ENCODE data around the gene PRKD1. TPM values are rescaled to one million over a fixed set of nuclear protein-coding genes. Genes with fewer than 3 reads are reported as not detected.

The PRKD1 gene
- total and polyA plus RNA-seq, 2 experiments from 2014 or later = 7.5 to 16.5 TPM

DNA sequence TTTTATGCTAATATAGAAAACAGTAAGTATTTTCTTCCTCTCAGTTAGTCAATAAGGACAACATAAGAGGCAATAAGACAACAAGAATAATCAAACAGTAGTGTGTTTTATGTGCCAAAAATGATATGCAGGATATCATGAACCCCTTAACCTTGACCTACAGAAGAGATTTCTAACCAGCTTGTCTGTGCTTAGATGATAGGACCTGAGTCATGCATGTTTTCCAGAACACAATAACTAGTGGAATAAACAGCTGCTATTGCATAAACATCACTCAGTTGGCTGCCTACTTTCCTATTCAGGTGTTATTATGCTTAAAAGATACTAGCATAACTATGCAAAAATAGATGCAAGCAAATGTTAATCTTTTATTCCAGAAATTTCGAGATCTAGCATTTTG, 282.5 kb downstream of the PRKD1 start:
- TF ChIP-seq EZH2phosphoT487 (IDR thresholded peaks at IDR 0.05; ENCODE audit: low read depth, severe bottlenecking, unreplicated experiment) = no peak
- TF ChIP-seq EZH2 (IDR thresholded peaks at IDR 0.05; ENCODE audit: borderline replicate concordance) = no peak
- TF ChIP-seq, protein P1, sequence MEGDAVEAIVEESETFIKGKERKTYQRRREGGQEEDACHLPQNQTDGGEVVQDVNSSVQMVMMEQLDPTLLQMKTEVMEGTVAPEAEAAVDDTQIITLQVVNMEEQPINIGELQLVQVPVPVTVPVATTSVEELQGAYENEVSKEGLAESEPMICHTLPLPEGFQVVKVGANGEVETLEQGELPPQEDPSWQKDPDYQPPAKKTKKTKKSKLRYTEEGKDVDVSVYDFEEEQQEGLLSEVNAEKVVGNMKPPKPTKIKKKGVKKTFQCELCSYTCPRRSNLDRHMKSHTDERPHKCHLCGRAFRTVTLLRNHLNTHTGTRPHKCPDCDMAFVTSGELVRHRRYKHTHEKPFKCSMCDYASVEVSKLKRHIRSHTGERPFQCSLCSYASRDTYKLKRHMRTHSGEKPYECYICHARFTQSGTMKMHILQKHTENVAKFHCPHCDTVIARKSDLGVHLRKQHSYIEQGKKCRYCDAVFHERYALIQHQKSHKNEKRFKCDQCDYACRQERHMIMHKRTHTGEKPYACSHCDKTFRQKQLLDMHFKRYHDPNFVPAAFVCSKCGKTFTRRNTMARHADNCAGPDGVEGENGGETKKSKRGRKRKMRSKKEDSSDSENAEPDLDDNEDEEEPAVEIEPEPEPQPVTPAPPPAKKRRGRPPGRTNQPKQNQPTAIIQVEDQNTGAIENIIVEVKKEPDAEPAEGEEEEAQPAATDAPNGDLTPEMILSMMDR (IDR thresholded peaks at IDR 0.05; ENCODE audit: poor library complexity) = no peak
- Histone ChIP-seq H3K27ac (no peak overlapping the region), H3K4me1 (ENCODE audit: insufficient read depth) (peaks cover 5% of the 10 kb centered on the region), H3K9me2 (replicated peaks; ENCODE audit: insufficient read depth) (no peaks in the 10 kb centered on the region), H2AFZ (no peak overlapping the region), H3K4me3 (no peak overlapping the region), H3K4me2 (no peak overlapping the region), H3K36me3 (replicated peaks; ENCODE audit: insufficient read depth, low read depth) (no peaks in the 10 kb centered on the region), H3K9me3 (ENCODE audit: low read depth) (peaks cover 32% of the 10 kb centered on the region), H4K20me1 (ENCODE audit: insufficient read depth, poor library complexity, severe bottlenecking) (no peaks in the 10 kb centered on the region), H3K27me3 (no peaks in the 10 kb centered on the region), H3K79me2 (no peaks in the 10 kb centered on the region)
- DNase-seq (ENCODE audit: low spot score) = no peak
- WGBS (ENCODE audit: low lambda C conversion rate, missing lambda C conversion rate) = 91% methylated on average over 1 of the region's 1 CpG

DNA sequence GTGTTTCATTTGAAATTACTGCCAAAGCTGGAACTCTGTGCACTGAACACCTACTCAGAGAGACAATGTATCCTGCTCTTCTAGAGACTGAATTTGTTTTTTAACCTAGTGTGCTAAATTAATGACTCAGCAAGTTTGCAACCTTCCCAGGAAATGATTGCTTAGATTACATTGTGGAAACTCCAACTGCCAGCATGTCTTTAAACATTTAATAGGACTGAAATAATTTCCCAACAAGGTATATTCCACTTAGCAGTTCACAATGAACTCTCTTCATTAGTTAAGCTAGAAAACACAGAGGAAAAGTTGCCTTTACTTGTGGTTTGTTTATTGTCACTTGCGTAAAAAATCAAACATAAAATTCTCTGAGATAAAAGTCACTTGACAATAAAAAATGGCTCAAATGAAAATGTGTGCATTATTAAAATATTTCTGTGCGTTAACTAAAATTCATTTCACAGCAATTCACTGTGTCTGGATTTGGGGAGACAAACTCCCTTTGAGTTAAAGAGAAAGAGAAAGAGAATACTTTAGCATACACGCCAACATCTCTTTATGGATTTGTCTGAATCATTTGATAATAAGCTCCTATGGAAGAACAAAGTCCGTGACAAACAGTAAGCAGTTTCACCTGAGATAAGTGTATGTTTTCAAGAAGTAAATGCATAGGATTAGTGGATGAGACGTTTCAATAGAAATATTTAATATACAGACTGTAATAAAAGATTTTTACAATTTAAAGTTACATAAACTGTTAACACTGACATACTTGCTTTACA, 284.0 kb downstream of the PRKD1 start:
- Histone ChIP-seq H2AFZ (no peak overlapping the region), H3K9me2 (replicated peaks; ENCODE audit: insufficient read depth) (no peaks in the 10 kb centered on the region), H3K27ac (no peak overlapping the region), H3K4me2 (peak overlapping the region; percentile 12), H4K20me1 (ENCODE audit: insufficient read depth, poor library complexity, severe bottlenecking) (no peaks in the 10 kb centered on the region), H3K36me3 (replicated peaks; ENCODE audit: insufficient read depth, low read depth) (no peaks in the 10 kb centered on the region), H3K4me3 (no peak overlapping the region), H3K4me1 (ENCODE audit: insufficient read depth) (peaks cover 4% of the 10 kb centered on the region), H3K27me3 (no peaks in the 10 kb centered on the region), H3K79me2 (no peaks in the 10 kb centered on the region), H3K9me3 (ENCODE audit: low read depth) (peaks cover 24% of the 10 kb centered on the region)
- TF ChIP-seq, protein P1 (IDR thresholded peaks at IDR 0.05; ENCODE audit: poor library complexity) = no peak
- no peak for TF ChIP-seq EZH2 (IDR thresholded peaks at IDR 0.05; ENCODE audit: borderline replicate concordance)
- no peak for TF ChIP-seq EZH2phosphoT487 (IDR thresholded peaks at IDR 0.05; ENCODE audit: low read depth, severe bottlenecking, unreplicated experiment)
- 74% methylated on average over 5 of the region's 5 CpGs for WGBS (ENCODE audit: low lambda C conversion rate, missing lambda C conversion rate)
- DNase-seq (ENCODE audit: low spot score) = no peak

DNA sequence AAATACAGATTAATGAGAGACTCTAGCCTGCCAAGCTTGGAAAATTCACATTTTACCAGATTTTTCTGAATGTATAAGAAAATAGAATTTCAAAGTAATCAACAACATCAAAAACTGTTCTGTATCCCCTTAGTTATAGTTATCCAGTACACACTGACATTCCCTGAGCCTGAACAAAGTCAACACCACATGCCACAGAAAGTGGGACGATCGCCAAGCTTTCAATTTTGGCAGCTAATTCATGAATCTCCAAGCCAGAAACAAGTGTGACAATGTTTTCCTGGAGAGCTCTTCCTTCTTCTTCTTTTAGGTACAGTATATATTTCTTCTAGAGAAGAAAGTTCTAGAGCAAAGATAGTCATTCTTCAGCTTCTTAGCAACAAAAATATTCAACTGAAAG, 290.2 kb downstream of the PRKD1 start:
- Histone ChIP-seq H3K9me2 (replicated peaks; ENCODE audit: insufficient read depth) (no peaks in the 10 kb centered on the region), H3K4me1 (ENCODE audit: insufficient read depth) (no peaks in the 10 kb centered on the region), H3K36me3 (replicated peaks; ENCODE audit: insufficient read depth, low read depth) (no peaks in the 10 kb centered on the region), H3K4me2 (no peak overlapping the region), H4K20me1 (ENCODE audit: insufficient read depth, poor library complexity, severe bottlenecking) (no peaks in the 10 kb centered on the region), H3K27ac (no peak overlapping the region), H2AFZ (no peak overlapping the region), H3K9me3 (ENCODE audit: low read depth) (no peaks in the 10 kb centered on the region), H3K4me3 (no peak overlapping the region), H3K79me2 (no peaks in the 10 kb centered on the region), H3K27me3 (no peaks in the 10 kb centered on the region)
- no peak for DNase-seq (ENCODE audit: low spot score)
- 82% methylated on average over 2 of the region's 2 CpGs for WGBS (ENCODE audit: low lambda C conversion rate, missing lambda C conversion rate)
- TF ChIP-seq, protein P1 (IDR thresholded peaks at IDR 0.05; ENCODE audit: poor library complexity) = no peak
- TF ChIP-seq EZH2 (IDR thresholded peaks at IDR 0.05; ENCODE audit: borderline replicate concordance) (no peak), EZH2phosphoT487 (IDR thresholded peaks at IDR 0.05; ENCODE audit: low read depth, severe bottlenecking, unreplicated experiment) (no peak)

All from hepatocyte (in vitro differentiated cells).